ENCODE data around the gene CNKSR2.

GRCh38 chrX:21379991-21380390 lies 5.8 kb downstream of the CNKSR2 start:
- TF ChIP-seq, protein P1, sequence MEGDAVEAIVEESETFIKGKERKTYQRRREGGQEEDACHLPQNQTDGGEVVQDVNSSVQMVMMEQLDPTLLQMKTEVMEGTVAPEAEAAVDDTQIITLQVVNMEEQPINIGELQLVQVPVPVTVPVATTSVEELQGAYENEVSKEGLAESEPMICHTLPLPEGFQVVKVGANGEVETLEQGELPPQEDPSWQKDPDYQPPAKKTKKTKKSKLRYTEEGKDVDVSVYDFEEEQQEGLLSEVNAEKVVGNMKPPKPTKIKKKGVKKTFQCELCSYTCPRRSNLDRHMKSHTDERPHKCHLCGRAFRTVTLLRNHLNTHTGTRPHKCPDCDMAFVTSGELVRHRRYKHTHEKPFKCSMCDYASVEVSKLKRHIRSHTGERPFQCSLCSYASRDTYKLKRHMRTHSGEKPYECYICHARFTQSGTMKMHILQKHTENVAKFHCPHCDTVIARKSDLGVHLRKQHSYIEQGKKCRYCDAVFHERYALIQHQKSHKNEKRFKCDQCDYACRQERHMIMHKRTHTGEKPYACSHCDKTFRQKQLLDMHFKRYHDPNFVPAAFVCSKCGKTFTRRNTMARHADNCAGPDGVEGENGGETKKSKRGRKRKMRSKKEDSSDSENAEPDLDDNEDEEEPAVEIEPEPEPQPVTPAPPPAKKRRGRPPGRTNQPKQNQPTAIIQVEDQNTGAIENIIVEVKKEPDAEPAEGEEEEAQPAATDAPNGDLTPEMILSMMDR (IDR thresholded peaks at IDR 0.05; ENCODE audit: low read length), result no peak
- TF ChIP-seq EZH2phosphoT487 (IDR thresholded peaks at IDR 0.05; ENCODE audit: low read length) (no peak), EZH2 (optimal IDR thresholded peaks at IDR 0.05; ENCODE audit: low read depth, low read length) (no peak)
